ENCODE data around the gene PPM1F. TPM values are rescaled to one million over a fixed set of nuclear protein-coding genes. Genes with fewer than 3 reads are reported as not detected.

The PPM1F gene
- total and polyA plus RNA-seq, 2 experiments from 2014 or later = 15.1 to 41.6 TPM

- Histone ChIP-seq H3K27ac (no peak overlapping the region), H3K9me2 (ENCODE audit: insufficient read depth) (no peaks in the 10 kb centered on the region), H3K4me2 (ENCODE audit: unreplicated experiment) (no peak overlapping the region), H4K20me1 (ENCODE audit: insufficient read depth) (no peaks in the 10 kb centered on the region), H3K9ac (no peak overlapping the region), H2AFZ (no peak overlapping the region), H3K4me3 (no peak overlapping the region), H3K79me2 (ENCODE audit: insufficient read depth) (no peaks in the 10 kb centered on the region), H3K36me3 (ENCODE audit: low read depth) (no peaks in the 10 kb centered on the region), H3K9me3 (ENCODE audit: low read depth) (no peaks in the 10 kb centered on the region), H3K4me1 (ENCODE audit: insufficient read depth) (no peaks in the 10 kb centered on the region), H3K27me3 (replicated peaks; ENCODE audit: insufficient read depth) (peaks cover 12% of the 10 kb centered on the region; the same call in 1 of the 2 replicates), H3F3A (ENCODE audit: insufficient read depth) (no peaks in the 10 kb centered on the region)
- TF ChIP-seq EZH2 (IDR thresholded peaks at IDR 0.05; ENCODE audit: insufficient read depth, poor library complexity, severe bottlenecking) (no peak), EZH2phosphoT487 (IDR thresholded peaks at IDR 0.05; ENCODE audit: insufficient read depth, low read depth) (no peak)
- 48 to 54% methylated on average over 5 of the region's 5 CpGs for WGBS, 2 experiments (ENCODE audit: low coverage in 1 of 2, low lambda C conversion rate in 2 of 2, missing lambda C conversion rate in 2 of 2)
- no peak for DNase-seq
- in situ Hi-C loops (cut with MboI) = no loop called here
Measured at GRCh38 chr22:21991774-21992173, 39.1 kb upstream of the PPM1F start.

DNA sequence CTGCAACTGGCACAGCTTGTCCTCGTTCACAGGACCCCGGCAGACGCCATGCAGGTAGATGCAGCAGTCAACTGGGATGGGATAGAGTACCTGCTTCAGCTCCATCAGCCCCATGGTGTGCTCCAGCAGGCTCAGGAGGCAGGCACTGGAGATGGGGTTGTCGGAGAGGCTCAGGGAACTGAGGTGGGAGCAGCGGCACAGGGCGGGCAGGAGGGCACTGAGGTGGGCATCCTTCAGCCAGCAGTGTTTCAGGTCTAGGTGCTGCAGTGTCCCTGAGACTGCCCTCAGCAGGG is 38.6 kb upstream of the PPM1F start:
- Histone ChIP-seq H3K9me3 (ENCODE audit: low read depth) (no peaks in the 10 kb centered on the region), H3K4me2 (ENCODE audit: unreplicated experiment) (no peak overlapping the region), H3K79me2 (ENCODE audit: insufficient read depth) (no peaks in the 10 kb centered on the region), H3K27ac (no peak overlapping the region), H3K27me3 (replicated peaks; ENCODE audit: insufficient read depth) (peaks cover 12% of the 10 kb centered on the region; the same call in 1 of the 2 replicates), H3F3A (ENCODE audit: insufficient read depth) (no peaks in the 10 kb centered on the region), H2AFZ (no peak overlapping the region), H3K4me3 (no peak overlapping the region), H3K9me2 (ENCODE audit: insufficient read depth) (no peaks in the 10 kb centered on the region), H4K20me1 (ENCODE audit: insufficient read depth) (no peaks in the 10 kb centered on the region), H3K4me1 (ENCODE audit: insufficient read depth) (no peaks in the 10 kb centered on the region), H3K36me3 (ENCODE audit: low read depth) (no peaks in the 10 kb centered on the region), H3K9ac (no peak overlapping the region)
- DNase-seq = no peak
- in situ Hi-C loops (cut with MboI) = no loop called here
- WGBS, 2 experiments (ENCODE audit: low coverage in 1 of 2, low lambda C conversion rate in 2 of 2, missing lambda C conversion rate in 2 of 2) = 59 to 64% methylated on average over 6 of the region's 6 CpGs
- no peak for TF ChIP-seq EZH2 (IDR thresholded peaks at IDR 0.05; ENCODE audit: insufficient read depth, poor library complexity, severe bottlenecking)
- TF ChIP-seq EZH2phosphoT487 (IDR thresholded peaks at IDR 0.05; ENCODE audit: insufficient read depth, low read depth) = no peak

GRCh38 chr22:21990445-21991303 is 38.0 kb upstream of the PPM1F start:
- no peak for DNase-seq
- H3K4me1 ChIP-seq (ENCODE audit: insufficient read depth) = no peaks in the 10 kb centered on the region
- 52 to 57% methylated on average over 16 of the region's 16 CpGs for WGBS, 2 experiments (ENCODE audit: low coverage in 1 of 2, low lambda C conversion rate in 2 of 2, missing lambda C conversion rate in 2 of 2)
- H3K9ac ChIP-seq = no peak overlapping the region
- in situ Hi-C loops (cut with MboI) = no loop called here
- TF ChIP-seq EZH2 (IDR thresholded peaks at IDR 0.05; ENCODE audit: insufficient read depth, poor library complexity, severe bottlenecking) = no peak
- no peak for TF ChIP-seq EZH2phosphoT487 (IDR thresholded peaks at IDR 0.05; ENCODE audit: insufficient read depth, low read depth)
- no peaks in the 10 kb centered on the region for H3K79me2 ChIP-seq (ENCODE audit: insufficient read depth)
- no peak overlapping the region for H3K27ac ChIP-seq
- no peak overlapping the region for H3K4me3 ChIP-seq
- peaks cover 12% of the 10 kb centered on the region; the same call in 1 of the 2 replicates for H3K27me3 ChIP-seq (replicated peaks; ENCODE audit: insufficient read depth)
- H3F3A ChIP-seq (ENCODE audit: insufficient read depth) = no peaks in the 10 kb centered on the region
- no peak overlapping the region for H2AFZ ChIP-seq
- H3K36me3 ChIP-seq (ENCODE audit: low read depth) = no peaks in the 10 kb centered on the region
- no peaks in the 10 kb centered on the region for H3K9me3 ChIP-seq (ENCODE audit: low read depth)
- H3K9me2 ChIP-seq (ENCODE audit: insufficient read depth) = no peaks in the 10 kb centered on the region
- no peak overlapping the region for H3K4me2 ChIP-seq (ENCODE audit: unreplicated experiment)
- H4K20me1 ChIP-seq (ENCODE audit: insufficient read depth) = no peaks in the 10 kb centered on the region

GRCh38 chr22:21989049-21989448 is 36.4 kb upstream of the PPM1F start:
- in situ Hi-C loops (cut with MboI) = no loop called here
- Histone ChIP-seq H3K9me3 (ENCODE audit: low read depth) (no peaks in the 10 kb centered on the region), H3K79me2 (ENCODE audit: insufficient read depth) (no peaks in the 10 kb centered on the region), H3K4me3 (no peak overlapping the region), H3K36me3 (ENCODE audit: low read depth) (no peaks in the 10 kb centered on the region), H3K4me2 (ENCODE audit: unreplicated experiment) (no peak overlapping the region), H3K27ac (no peak overlapping the region), H3K9ac (no peak overlapping the region), H3K4me1 (ENCODE audit: insufficient read depth) (no peaks in the 10 kb centered on the region), H2AFZ (no peak overlapping the region), H3K9me2 (ENCODE audit: insufficient read depth) (no peaks in the 10 kb centered on the region), H3K27me3 (replicated peaks; ENCODE audit: insufficient read depth) (peaks cover 12% of the 10 kb centered on the region; the same call in 1 of the 2 replicates), H4K20me1 (ENCODE audit: insufficient read depth) (no peaks in the 10 kb centered on the region), H3F3A (ENCODE audit: insufficient read depth) (no peaks in the 10 kb centered on the region)
- TF ChIP-seq EZH2 (IDR thresholded peaks at IDR 0.05; ENCODE audit: insufficient read depth, poor library complexity, severe bottlenecking) (no peak), EZH2phosphoT487 (IDR thresholded peaks at IDR 0.05; ENCODE audit: insufficient read depth, low read depth) (no peak)
- 39 to 46% methylated on average over 6 of the region's 6 CpGs for WGBS, 2 experiments (ENCODE audit: low coverage in 1 of 2, low lambda C conversion rate in 2 of 2, missing lambda C conversion rate in 2 of 2)
- no peak for DNase-seq
